ENCODE measurements around the gene MMP24OS.
"Not testable (repeated sequence)": the region's sequence is repeated elsewhere in the genome, so short reads cannot be mapped to it uniquely, and the experiment has no call there.

Gene MMP24OS

DNA sequence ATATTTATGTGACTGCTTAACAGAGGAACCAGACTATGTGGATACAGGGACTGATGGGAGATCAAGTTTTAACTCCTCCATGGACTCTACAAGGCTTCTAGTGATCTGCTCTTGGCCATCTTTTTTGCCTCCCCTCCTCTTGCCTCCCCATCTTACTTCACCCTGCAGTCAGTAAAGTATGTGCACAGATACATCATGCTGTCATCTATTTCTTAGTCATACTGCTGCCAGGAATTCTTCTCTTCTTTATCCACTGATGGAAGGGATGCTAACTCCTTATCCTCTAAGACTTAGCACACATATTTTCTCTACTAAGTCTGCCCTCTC is 41.9 kb upstream of the MMP24OS start:
- TF ChIP-seq, protein P1, sequence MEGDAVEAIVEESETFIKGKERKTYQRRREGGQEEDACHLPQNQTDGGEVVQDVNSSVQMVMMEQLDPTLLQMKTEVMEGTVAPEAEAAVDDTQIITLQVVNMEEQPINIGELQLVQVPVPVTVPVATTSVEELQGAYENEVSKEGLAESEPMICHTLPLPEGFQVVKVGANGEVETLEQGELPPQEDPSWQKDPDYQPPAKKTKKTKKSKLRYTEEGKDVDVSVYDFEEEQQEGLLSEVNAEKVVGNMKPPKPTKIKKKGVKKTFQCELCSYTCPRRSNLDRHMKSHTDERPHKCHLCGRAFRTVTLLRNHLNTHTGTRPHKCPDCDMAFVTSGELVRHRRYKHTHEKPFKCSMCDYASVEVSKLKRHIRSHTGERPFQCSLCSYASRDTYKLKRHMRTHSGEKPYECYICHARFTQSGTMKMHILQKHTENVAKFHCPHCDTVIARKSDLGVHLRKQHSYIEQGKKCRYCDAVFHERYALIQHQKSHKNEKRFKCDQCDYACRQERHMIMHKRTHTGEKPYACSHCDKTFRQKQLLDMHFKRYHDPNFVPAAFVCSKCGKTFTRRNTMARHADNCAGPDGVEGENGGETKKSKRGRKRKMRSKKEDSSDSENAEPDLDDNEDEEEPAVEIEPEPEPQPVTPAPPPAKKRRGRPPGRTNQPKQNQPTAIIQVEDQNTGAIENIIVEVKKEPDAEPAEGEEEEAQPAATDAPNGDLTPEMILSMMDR (IDR thresholded peaks at IDR 0.05; ENCODE audit: low read depth, low read length): no peak
- DNase-seq (ENCODE audit: extremely low read depth, low read depth): no peak

DNA sequence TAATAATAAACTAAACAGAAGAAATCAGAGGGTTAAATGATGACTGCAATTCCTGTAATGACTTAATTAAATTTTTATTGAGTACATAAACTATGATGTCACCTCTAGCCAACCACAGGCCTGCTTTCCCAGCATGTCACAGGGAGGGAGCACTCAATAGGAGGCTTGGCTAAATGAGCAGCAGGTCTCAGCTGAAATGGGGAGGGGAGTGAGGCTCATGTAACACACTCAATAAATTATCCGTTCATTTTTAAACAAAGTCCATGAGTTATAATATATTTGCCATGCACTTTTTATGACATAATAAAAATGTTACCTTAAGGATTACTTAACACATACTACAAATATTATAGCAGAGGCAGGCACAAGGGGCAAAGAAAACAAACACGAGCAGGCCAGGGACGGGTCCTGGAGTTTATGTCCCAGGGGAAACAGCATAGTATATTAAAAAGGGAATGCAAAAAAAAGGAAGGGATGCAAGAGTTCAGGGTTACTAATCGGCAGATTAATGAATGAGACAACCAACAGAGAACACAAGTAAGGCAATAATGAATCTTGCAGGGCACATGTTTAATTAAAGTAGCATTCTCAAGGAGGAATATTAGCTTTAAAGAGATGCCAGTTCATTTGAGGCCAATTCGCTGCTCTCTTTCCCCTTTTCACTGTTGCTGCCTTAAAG is 41.4 kb upstream of the MMP24OS start:
- no peak for DNase-seq (ENCODE audit: extremely low read depth, low read depth)
- TF ChIP-seq, protein P1 (IDR thresholded peaks at IDR 0.05; ENCODE audit: low read depth, low read length): no peak

DNA sequence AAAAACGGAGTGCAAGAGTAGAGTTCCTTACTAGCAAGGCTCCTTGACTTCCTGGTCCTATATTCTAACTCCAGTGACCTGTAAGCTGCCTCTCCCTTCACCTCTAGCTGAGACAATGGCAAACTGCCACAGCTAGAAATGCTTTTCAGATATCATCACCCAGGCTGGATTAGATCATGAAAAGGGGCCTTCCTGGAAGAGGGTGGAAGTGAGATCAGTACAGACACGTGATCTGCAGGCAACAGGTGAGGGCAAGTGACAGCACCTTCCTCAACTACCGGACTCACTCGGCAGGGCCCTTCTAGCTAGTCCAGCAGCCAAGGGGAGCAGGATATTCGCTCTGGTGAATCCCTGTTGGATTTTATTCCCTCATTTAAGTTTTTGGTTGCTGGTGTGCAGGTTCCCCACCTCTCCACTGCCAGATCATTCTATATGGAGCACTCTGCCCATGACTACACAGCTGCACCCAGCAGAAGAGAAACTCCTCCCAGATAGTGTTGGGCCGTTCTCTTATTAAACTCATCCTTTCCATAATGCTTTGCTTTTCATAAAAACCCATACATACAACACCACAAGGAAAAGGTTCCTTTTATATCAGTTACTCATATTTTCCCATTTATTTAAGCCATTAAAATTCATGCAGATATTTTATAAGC is 40.7 kb upstream of the MMP24OS start:
- no peak for DNase-seq (ENCODE audit: extremely low read depth, low read depth)

DNA sequence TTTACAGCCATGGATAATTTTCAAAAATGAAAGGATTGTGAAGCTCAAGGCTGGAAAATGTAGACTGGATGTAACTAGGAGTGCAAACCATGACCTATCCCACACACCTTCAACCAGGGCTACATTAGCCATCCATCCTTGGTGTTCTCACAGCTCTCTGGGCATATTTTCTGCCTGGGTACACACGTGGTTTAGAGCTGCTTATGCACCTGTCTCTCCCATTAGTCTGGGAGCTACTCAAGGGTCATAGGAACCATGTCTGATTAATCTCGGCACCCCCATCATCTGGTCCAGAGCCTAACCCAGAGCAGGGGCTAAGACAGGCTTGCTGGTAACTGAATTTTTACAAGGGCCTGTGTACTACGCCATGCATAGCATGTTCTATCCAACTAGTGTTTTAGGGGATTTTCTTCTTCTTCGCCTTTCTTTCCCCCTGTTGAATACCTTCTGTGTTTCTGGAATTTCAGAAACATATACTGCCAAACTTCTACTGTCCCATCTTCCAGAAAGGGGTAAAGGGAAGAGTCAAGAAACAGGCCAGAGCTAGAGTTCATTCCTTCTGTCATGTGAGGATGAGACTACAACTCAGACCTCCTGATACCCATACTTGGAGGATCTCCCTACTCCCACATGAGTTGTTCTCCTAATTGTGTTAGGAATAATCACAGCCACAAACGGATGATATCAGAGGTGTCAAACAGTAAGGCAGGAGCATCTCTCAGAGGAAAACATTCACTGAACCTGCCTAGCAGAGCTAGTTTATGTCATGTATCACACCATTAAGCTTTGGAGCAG is 39.7 kb upstream of the MMP24OS start:
- DNase-seq (ENCODE audit: extremely low read depth, low read depth): no peak
- TF ChIP-seq, protein P1 (IDR thresholded peaks at IDR 0.05; ENCODE audit: low read depth, low read length): no peak

More for the DNA sequence above, 40.7 kb upstream of the MMP24OS start:
- TF ChIP-seq, protein P1 (IDR thresholded peaks at IDR 0.05; ENCODE audit: low read depth, low read length): no peak

DNA sequence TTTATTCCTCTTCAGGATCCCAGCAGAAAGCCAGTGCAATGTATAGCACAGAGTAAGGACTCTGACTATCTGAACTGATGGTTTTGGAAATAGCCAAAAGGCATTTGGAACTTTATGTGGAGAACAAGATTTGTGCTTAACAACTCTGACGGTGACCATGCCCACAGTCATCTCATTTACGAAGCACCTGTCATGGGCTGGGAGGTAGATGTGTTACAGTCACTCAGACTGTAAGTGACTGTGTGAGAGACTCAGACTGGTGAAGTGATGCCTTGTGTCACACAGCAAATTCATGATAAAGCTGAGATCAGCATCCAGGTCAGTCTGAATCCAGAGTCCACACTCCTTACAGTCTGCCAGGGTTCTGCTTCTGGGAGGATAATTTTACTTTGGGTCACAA is 38.2 kb upstream of the MMP24OS start:
- TF ChIP-seq, protein P1 (IDR thresholded peaks at IDR 0.05; ENCODE audit: low read depth, low read length): no peak
- no peak for DNase-seq (ENCODE audit: extremely low read depth, low read depth)

DNA sequence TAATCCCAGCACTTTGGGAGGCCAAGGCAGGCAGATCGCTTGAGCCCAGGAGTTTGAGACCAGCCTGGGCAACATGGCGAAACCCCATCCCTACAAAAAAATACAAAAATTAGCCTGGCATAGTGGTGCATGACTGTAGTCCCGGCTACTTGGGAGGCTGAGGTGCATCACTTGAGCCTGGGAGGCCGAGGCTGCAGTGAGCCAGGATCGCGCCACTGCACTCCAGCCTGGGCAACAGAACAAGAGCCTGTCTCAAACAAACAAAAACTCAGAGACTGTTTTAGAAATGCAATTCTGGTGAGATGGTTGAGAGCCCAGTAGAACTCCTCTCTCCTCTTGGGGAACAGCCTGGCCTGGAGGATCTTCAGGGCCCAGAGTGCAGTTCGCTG is 37.7 kb upstream of the MMP24OS start:
- DNase-seq (ENCODE audit: extremely low read depth, low read depth): not testable (repeated sequence)

DNA sequence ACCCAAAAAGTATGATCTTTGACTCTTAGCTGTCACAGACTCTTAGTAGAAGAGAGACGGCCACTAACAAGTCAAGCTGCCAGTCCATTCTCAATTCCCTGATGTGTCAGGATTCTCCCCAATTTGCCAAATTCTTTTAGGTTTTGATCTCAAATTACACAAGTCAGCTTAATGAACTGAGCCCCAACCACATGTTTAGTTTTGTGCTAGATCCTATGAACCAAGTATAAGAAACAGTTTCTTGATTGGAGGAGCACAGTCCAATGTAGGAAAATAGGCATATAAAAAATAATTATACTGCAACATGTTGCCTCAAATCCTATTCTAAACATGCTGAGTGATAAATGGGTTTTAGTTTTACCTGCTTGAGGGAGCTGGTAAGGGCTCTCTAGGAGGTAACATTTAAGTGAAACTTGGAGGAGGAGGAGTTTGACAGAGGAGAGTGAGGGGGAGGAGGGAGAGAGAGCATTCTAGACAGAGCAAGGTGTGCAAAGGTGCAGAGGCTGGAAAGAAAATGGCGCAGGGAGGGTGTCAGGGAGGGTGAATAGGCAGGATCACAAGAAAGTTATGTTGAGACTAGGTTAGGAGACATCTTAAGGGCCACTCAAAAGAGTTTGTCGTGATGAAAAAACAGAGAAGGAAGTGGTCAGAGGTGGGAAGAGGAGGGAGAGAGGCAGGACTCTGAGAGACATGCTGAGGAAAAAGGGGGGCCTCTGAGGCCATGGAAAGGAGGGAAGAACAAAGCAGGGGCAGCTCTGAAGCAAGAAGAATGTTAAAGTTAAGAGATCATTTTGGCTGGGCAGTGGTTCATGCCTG is 37.1 kb upstream of the MMP24OS start:
- no peak for DNase-seq (ENCODE audit: extremely low read depth, low read depth)
- TF ChIP-seq, protein P1 (IDR thresholded peaks at IDR 0.05; ENCODE audit: low read depth, low read length): no peak

Measured in AG09319 (cell line).